GM12878 (cell line): Measurements from ENCODE around the gene ZBTB49. TPM values are rescaled to one million over a fixed set of nuclear protein-coding genes. Genes with fewer than 3 reads are reported as not detected.
A peak's percentile ranks its signal among the peaks of the same experiment; 100 is the strongest.

Experiments
- ATF7 ChIP-seq: fragments of 450-650 bp; IDR thresholded peaks from 2 replicates; pipeline ENCODE4 v1.6.1; 2016; ENCODE audit warnings: low read depth, mild to moderate bottlenecking
- CUX1 ChIP-seq: IDR thresholded peaks from 2 replicates; pipeline ENCODE4 v1.6.1; 2012; ENCODE audit warnings: improper control_type of control experiment, low read depth, low read length; ENCODE audit not compliant: insufficient replicate concordance
- EED ChIP-seq: sonication (generic); IDR thresholded peaks from 2 replicates; pipeline ENCODE4 v1.6.1; 2016; ENCODE audit warnings: antibody characterized with exemption, low read depth
- NFYB ChIP-seq: IDR thresholded peaks from 2 replicates; pipeline ENCODE4 v1.6.1; 2011; ENCODE audit warnings: low read depth, mild to moderate bottlenecking, low read length, improper control_type of control experiment, moderate library complexity; ENCODE audit not compliant: insufficient read depth
- NRF1 ChIP-seq: conservative IDR thresholded peaks from 2 replicates; pipeline ENCODE4 v1.6.1; 2011; ENCODE audit warnings: mild to moderate bottlenecking, low read depth, low read length, improper control_type of control experiment
- POLR2AphosphoS5 ChIP-seq: IDR thresholded peaks from 2 replicates; pipeline ENCODE4 v1.6.1; 2011; ENCODE audit warnings: mild to moderate bottlenecking, low read length, inconsistent platforms
- PRDM15 ChIP-seq: fragments of 450-650 bp; formaldehyde crosslinking; IDR thresholded peaks from 2 replicates; pipeline ENCODE4 v1.4.0; 2020; ENCODE audit warnings: mild to moderate bottlenecking, moderate library complexity
- RELA ChIP-seq: fragments of 450-650 bp; IDR thresholded peaks from 2 replicates; pipeline ENCODE4 v1.8.0; 2014; ENCODE audit warnings: borderline replicate concordance; ENCODE audit not compliant: partially characterized antibody
- SMC3 ChIP-seq: IDR thresholded peaks from 2 replicates; pipeline ENCODE4 v1.6.1; 2011; ENCODE audit warnings: low read length, improper control_type of control experiment, borderline replicate concordance
- polyA plus RNA-seq, 11 experiments: library from polyadenylated mRNA; depleted of rRNA in 4 of 11; unstranded in 6 of 11; stranded (reverse) in 5 of 11; fragments of >200 nt; fragmentation: Nextera tagmentation in 4 of 11; fragmentation: Illumina TruSeq in 1 of 11; extraction: Ambion mirVana in 4 of 11; extraction: Trizol in 1 of 11; gene quantifications; 1 replicate in 1 of 11; 2 replicates in 10 of 11; pipeline versions ENCODE4 v1.2.1 to v1.2.3, GENCODE V29; 2011 to 2016; ENCODE audit warnings: inconsistent platforms in 2 of 11, missing spikeins in 2 of 11, low read depth in 1 of 11
- total RNA-seq, 4 experiments: library from RNA; depleted of rRNA in 3 of 4; stranded (reverse); fragments of >200 nt in 3 of 4; fragmentation: Illumina TruSeq in 1 of 4; extraction: Trizol in 1 of 4; gene quantifications; 2 replicates each; pipeline versions ENCODE4 v1.2.1 to v1.2.3, GENCODE V29; 2013 to 2021
- TF ChIP-seq, protein P1 (sequence below): fragments of 450-650 bp; IDR thresholded peaks from 2 replicates; pipeline ENCODE4 v1.6.1; 2016; ENCODE audit warnings: mild to moderate bottlenecking
- TF ChIP-seq, protein P2 (sequence below): fragments of 450-650 bp; IDR thresholded peaks from 2 replicates; pipeline ENCODE4 v1.6.1; 2017; ENCODE audit warnings: borderline replicate concordance
- TF ChIP-seq, protein P3 (sequence below): fragments of 450-650 bp; formaldehyde crosslinking; IDR thresholded peaks from 2 replicates; pipeline ENCODE4 v1.4.0; 2022; ENCODE audit warnings: mild to moderate bottlenecking, moderate library complexity

ZBTB49 gene
- total and polyA plus RNA-seq, 10 of the 15 experiments (the other 5 are each of a cell fraction or from before 2014, with no cell fraction given) = 0.37 to 4.8 (median 4.1) TPM

- TF ChIP-seq CUX1 (no peak), ATF7 (no peak), NRF1 (peak; percentile 84), NFYB (0 out of 2 replicates have a peak, but pooled peaks have one; percentile 6), SMC3 (no peak), POLR2AphosphoS5 (peak; percentile 85), RELA (no peak), EED (no peak), PRDM15 (CRISPR knock-in tag) (no peak)
- TF ChIP-seq, protein P1, sequence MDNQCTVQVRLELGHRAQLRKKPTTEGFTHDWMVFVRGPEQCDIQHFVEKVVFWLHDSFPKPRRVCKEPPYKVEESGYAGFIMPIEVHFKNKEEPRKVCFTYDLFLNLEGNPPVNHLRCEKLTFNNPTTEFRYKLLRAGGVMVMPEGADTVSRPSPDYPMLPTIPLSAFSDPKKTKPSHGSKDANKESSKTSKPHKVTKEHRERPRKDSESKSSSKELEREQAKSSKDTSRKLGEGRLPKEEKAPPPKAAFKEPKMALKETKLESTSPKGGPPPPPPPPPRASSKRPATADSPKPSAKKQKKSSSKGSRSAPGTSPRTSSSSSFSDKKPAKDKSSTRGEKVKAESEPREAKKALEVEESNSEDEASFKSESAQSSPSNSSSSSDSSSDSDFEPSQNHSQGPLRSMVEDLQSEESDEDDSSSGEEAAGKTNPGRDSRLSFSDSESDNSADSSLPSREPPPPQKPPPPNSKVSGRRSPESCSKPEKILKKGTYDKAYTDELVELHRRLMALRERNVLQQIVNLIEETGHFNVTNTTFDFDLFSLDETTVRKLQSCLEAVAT = no peak
- TF ChIP-seq, protein P2, sequence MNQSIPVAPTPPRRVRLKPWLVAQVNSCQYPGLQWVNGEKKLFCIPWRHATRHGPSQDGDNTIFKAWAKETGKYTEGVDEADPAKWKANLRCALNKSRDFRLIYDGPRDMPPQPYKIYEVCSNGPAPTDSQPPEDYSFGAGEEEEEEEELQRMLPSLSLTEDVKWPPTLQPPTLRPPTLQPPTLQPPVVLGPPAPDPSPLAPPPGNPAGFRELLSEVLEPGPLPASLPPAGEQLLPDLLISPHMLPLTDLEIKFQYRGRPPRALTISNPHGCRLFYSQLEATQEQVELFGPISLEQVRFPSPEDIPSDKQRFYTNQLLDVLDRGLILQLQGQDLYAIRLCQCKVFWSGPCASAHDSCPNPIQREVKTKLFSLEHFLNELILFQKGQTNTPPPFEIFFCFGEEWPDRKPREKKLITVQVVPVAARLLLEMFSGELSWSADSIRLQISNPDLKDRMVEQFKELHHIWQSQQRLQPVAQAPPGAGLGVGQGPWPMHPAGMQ = no peak
- TF ChIP-seq, protein P3, sequence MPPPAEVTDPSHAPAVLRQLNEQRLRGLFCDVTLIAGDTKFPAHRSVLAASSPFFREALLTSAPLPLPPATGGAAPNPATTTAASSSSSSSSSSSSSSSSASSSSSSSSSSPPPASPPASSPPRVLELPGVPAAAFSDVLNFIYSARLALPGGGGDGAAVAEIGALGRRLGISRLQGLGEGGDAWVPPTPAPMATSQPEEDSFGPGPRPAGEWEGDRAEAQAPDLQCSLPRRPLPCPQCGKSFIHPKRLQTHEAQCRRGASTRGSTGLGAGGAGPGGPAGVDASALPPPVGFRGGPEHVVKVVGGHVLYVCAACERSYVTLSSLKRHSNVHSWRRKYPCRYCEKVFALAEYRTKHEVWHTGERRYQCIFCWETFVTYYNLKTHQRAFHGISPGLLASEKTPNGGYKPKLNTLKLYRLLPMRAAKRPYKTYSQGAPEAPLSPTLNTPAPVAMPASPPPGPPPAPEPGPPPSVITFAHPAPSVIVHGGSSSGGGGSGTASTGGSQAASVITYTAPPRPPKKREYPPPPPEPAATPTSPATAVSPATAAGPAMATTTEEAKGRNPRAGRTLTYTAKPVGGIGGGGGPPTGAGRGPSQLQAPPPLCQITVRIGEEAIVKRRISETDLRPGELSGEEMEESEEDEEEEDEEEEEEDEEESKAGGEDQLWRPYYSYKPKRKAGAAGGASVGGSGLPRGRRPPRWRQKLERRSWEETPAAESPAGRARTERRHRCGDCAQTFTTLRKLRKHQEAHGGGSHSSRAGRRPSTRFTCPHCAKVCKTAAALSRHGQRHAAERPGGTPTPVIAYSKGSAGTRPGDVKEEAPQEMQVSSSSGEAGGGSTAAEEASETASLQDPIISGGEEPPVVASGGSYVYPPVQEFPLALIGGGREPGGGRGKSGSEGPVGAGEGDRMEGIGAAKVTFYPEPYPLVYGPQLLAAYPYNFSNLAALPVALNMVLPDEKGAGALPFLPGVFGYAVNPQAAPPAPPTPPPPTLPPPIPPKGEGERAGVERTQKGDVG = no peak
Measured at GRCh38 chr4:4289941-4290850, at the start of gene ZBTB49, which contains the start of gene LYAR (continued).
